RPMI8226 (cell line): ENCODE data around the gene TP53I3.
"Not testable (repeated sequence)": the region's sequence is repeated elsewhere in the genome, so short reads cannot be mapped to it uniquely, and the experiment has no call there.

Experiments
- DNase-seq: peaks from one replicate; pipeline ENCODE4 v3.0.0-alpha.2; 2015

The TP53I3 gene

GRCh38 chr2:24051833-24052232 is 32.8 kb downstream of the TP53I3 start:
- DNase-seq: no peak

GRCh38 chr2:24050041-24050979 is 34.3 kb downstream of the TP53I3 start:
- DNase-seq: no peak

GRCh38 chr2:24049485-24050021 is 35.1 kb downstream of the TP53I3 start, which contains the start of gene FKBP1B:
TSS of gene FKBP1B (plus strand) at chr2:24049741. CDS start at chr2:24049850, 109 bp downstream.
- DNase-seq: no peak

GRCh38 chr2:24048769-24049484 is 35.7 kb downstream of the TP53I3 start:
- DNase-seq: no peak

- no peak for DNase-seq
These were observed 37.0 kb downstream of the TP53I3 start for GRCh38 chr2:24047703-24048033.

- DNase-seq: peak; percentile 97
These were observed 37.5 kb downstream of the TP53I3 start, which contains the start of gene WDCP for GRCh38 chr2:24046930-24047702. TSS of gene WDCP (minus strand) at chr2:24047391. CDS start at chr2:24039494, 7,897 bp downstream.

- no peak for DNase-seq
These were observed 38.1 kb downstream of the TP53I3 start for GRCh38 chr2:24046599-24046929.

- DNase-seq: no peak
These were observed 38.8 kb downstream of the TP53I3 start for GRCh38 chr2:24045511-24046508.

GRCh38 chr2:24043133-24043532 is 41.5 kb downstream of the TP53I3 start:
- DNase-seq: not testable (repeated sequence)

GRCh38 chr2:24040511-24040910 is 44.1 kb downstream of the TP53I3 start:
- DNase-seq: no peak

- DNase-seq: no peak
These were observed 45.7 kb downstream of the TP53I3 start for GRCh38 chr2:24038786-24039499.
